OCI-LY1 (cell line): ENCODE data around the gene LYVE1.

Experiments used
- H2AFZ ChIP-seq: fragments of 200-600 bp; sonication (generic), shearing (Covaris generic); 2 replicates; pipeline ENCODE4 v1.6.0; 2014; ENCODE audit warnings: antibody characterized with exemption, mild to moderate bottlenecking, low read length
- H3F3A ChIP-seq: fragments of 200-600 bp; sonication (generic), shearing (Covaris generic); 2 replicates; pipeline ENCODE4 v1.6.0; 2014; ENCODE audit warnings: mild to moderate bottlenecking, antibody characterized with exemption, low read length, moderate library complexity; ENCODE audit not compliant: insufficient read depth
- H3K27ac ChIP-seq: fragments of 200-600 bp; sonication (generic); 2 replicates; pipeline ENCODE4 v1.5.1; 2014; ENCODE audit warnings: low read length, mixed run types, mild to moderate bottlenecking, low read depth; ENCODE audit not compliant: poor library complexity, severe bottlenecking
- H3K27me3 ChIP-seq: fragments of 200-600 bp; sonication (generic); 2 replicates; pipeline ENCODE4 v1.6.0; 2014; ENCODE audit warnings: antibody characterized with exemption, mild to moderate bottlenecking, low read length, moderate library complexity; ENCODE audit not compliant: insufficient read depth
- H3K36me3 ChIP-seq: fragments of 200-600 bp; sonication (generic); 2 replicates; pipeline ENCODE4 v1.6.1; 2014; ENCODE audit warnings: mild to moderate bottlenecking, antibody characterized with exemption, low read length, moderate library complexity, mixed read lengths; ENCODE audit not compliant: insufficient read depth
- H3K4me1 ChIP-seq: fragments of 200-600 bp; sonication (generic); 2 replicates; pipeline ENCODE4 v1.5.1; 2014; ENCODE audit warnings: mild to moderate bottlenecking, low read length, moderate library complexity; ENCODE audit not compliant: insufficient read depth, severe bottlenecking
- H3K4me2 ChIP-seq: fragments of 200-600 bp; sonication (generic), shearing (Covaris generic); 2 replicates; pipeline ENCODE4 v1.6.1; 2014; ENCODE audit warnings: low read length
- H3K4me3 ChIP-seq: fragments of 200-600 bp; sonication (generic); 2 replicates; pipeline ENCODE4 v1.5.1; 2014; ENCODE audit warnings: low read length, low read depth, mild to moderate bottlenecking, mixed read lengths; ENCODE audit not compliant: poor library complexity, severe bottlenecking
- H3K79me2 ChIP-seq: fragments of 200-600 bp; shearing (Covaris generic); 2 replicates; pipeline ENCODE4 v1.6.1; 2016; ENCODE audit warnings: mixed run types, low read length, mixed read lengths; ENCODE audit not compliant: insufficient read depth
- H3K9ac ChIP-seq: fragments of 200-600 bp; sonication (generic), shearing (Covaris generic); 2 replicates; pipeline ENCODE4 v1.6.1; 2014; ENCODE audit warnings: mild to moderate bottlenecking, low read length, mixed read lengths
- H3K9me2 ChIP-seq: fragments of 200-600 bp; sonication (generic), shearing (Covaris generic); 2 replicates; pipeline ENCODE4 v1.6.1; 2014; ENCODE audit warnings: low read depth, mild to moderate bottlenecking, low read length, mixed read lengths
- H3K9me3 ChIP-seq: fragments of 200-600 bp; shearing (Covaris generic); 2 replicates; pipeline ENCODE4 v1.6.1; 2014; ENCODE audit warnings: low read length, mixed read lengths
- H4K20me1 ChIP-seq: fragments of 200-600 bp; sonication (generic), shearing (Covaris generic); 2 replicates; pipeline ENCODE4 v1.6.0; 2016; ENCODE audit warnings: mild to moderate bottlenecking, low read length; ENCODE audit not compliant: insufficient read depth
- CTCF ChIP-seq: fragments of 200-600 bp; sonication (generic), shearing (Covaris generic); IDR thresholded peaks from 2 replicates; pipeline ENCODE4 v1.5.1; 2017; ENCODE audit warnings: mild to moderate bottlenecking, antibody characterized with exemption, low read length, moderate library complexity, mixed read lengths
- EZH2 ChIP-seq: fragments of 200-600 bp; sonication (generic), shearing (Covaris generic); IDR thresholded peaks from 2 replicates; pipeline ENCODE4 v1.8.0; 2017; ENCODE audit warnings: borderline replicate concordance, mixed run types, mild to moderate bottlenecking, antibody characterized with exemption, low read length, moderate library complexity, mixed read lengths

Gene LYVE1

GRCh38 chr11:10561947-10562346 lies 6.5 kb downstream of the LYVE1 start:
- H3K27ac ChIP-seq = no peak overlapping the region
- H4K20me1 ChIP-seq = no peaks in the 10 kb centered on the region
- H3K4me3 ChIP-seq = no peak overlapping the region
- no peak overlapping the region for H3K4me2 ChIP-seq
- H3F3A ChIP-seq = no peaks in the 10 kb centered on the region
- H3K9me3 ChIP-seq = no peaks in the 10 kb centered on the region
- no peak overlapping the region for H3K9ac ChIP-seq
- H3K79me2 ChIP-seq = no peaks in the 10 kb centered on the region
- no peaks in the 10 kb centered on the region for H3K4me1 ChIP-seq
- no peaks in the 10 kb centered on the region for H3K36me3 ChIP-seq
- H2AFZ ChIP-seq = no peak overlapping the region
- TF ChIP-seq CTCF (no peak), EZH2 (no peak)
- H3K9me2 ChIP-seq = no peaks in the 10 kb centered on the region
- no peaks in the 10 kb centered on the region for H3K27me3 ChIP-seq

- Histone ChIP-seq H3K4me1 (no peaks in the 10 kb centered on the region), H3K36me3 (no peaks in the 10 kb centered on the region), H3K4me3 (no peak overlapping the region), H3F3A (no peaks in the 10 kb centered on the region), H3K79me2 (no peaks in the 10 kb centered on the region), H3K9me2 (no peaks in the 10 kb centered on the region), H2AFZ (no peak overlapping the region), H3K9ac (no peak overlapping the region), H3K9me3 (no peaks in the 10 kb centered on the region), H3K27ac (no peak overlapping the region), H3K4me2 (no peak overlapping the region), H3K27me3 (no peaks in the 10 kb centered on the region), H4K20me1 (no peaks in the 10 kb centered on the region)
- TF ChIP-seq EZH2 (no peak), CTCF (no peak)
Measured at GRCh38 chr11:10561043-10561818, 7.2 kb downstream of the LYVE1 start.

GRCh38 chr11:10558288-10558687 lies 10.2 kb downstream of the LYVE1 start:
- Histone ChIP-seq H3K4me3 (no peak overlapping the region), H3K9me2 (no peaks in the 10 kb centered on the region), H3F3A (no peaks in the 10 kb centered on the region), H3K79me2 (no peaks in the 10 kb centered on the region), H3K27ac (no peak overlapping the region), H3K9me3 (no peaks in the 10 kb centered on the region), H3K4me2 (no peak overlapping the region), H3K36me3 (no peaks in the 10 kb centered on the region), H3K27me3 (no peaks in the 10 kb centered on the region), H2AFZ (no peak overlapping the region), H3K9ac (no peak overlapping the region), H4K20me1 (no peaks in the 10 kb centered on the region), H3K4me1 (no peaks in the 10 kb centered on the region)
- TF ChIP-seq CTCF (no peak), EZH2 (no peak)
